AG10803 (cell line): Measurements from ENCODE around the gene PSRC1.
A peak's percentile ranks its signal among the peaks of the same experiment; 100 is the strongest.

Experiments
- DNase-seq: peaks from one replicate; pipeline ENCODE4 v3.0.0; 2010; ENCODE audit warnings: low read depth
- H3K4me3 ChIP-seq: 2 replicates; pipeline ENCODE4 v1.5.1; 2011; ENCODE audit warnings: mild to moderate bottlenecking, low read length, control low read depth
- TF ChIP-seq, protein P1 (sequence below): conservative IDR thresholded peaks from 2 replicates; pipeline ENCODE4 v1.5.1; 2011; ENCODE audit warnings: mild to moderate bottlenecking, low read length, control low read depth, inconsistent platforms

PSRC1 gene

DNA sequence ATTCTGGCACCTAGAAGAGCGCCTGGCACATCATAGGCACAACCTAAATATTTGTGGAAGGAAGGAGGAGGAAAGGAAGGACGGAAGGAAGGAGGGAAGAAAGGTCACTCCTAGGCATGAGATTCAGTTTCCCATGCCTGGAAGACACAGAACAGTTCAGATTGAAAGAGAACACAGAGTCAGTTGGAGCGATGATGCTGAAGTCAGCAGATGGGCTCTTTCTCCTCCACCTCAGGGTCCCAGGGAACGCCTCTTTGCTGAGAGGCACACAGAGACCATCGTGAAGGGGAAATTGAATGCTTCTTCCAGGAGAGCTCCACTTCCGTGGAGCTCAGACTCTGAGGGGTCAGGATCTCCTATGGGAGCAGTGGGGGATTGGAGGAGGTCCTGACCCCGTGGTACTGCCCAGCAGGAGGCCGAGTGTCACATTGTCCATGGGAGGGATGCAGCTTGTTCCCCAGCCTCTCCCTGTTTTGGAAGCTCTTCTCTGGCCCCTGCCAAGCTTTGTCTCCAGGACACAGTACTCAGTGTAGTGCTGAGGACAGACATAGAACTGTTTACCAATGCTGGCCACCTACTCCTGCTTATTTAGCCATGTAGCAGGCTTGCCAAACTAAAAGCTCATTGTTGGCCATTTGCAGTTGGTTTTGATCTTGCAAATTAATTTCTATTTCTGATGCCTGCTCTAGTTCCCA, 21.4 kb upstream of the PSRC1 start:
- DNase-seq, result no peak
- no peak overlapping the region for H3K4me3 ChIP-seq
- TF ChIP-seq, protein P1, sequence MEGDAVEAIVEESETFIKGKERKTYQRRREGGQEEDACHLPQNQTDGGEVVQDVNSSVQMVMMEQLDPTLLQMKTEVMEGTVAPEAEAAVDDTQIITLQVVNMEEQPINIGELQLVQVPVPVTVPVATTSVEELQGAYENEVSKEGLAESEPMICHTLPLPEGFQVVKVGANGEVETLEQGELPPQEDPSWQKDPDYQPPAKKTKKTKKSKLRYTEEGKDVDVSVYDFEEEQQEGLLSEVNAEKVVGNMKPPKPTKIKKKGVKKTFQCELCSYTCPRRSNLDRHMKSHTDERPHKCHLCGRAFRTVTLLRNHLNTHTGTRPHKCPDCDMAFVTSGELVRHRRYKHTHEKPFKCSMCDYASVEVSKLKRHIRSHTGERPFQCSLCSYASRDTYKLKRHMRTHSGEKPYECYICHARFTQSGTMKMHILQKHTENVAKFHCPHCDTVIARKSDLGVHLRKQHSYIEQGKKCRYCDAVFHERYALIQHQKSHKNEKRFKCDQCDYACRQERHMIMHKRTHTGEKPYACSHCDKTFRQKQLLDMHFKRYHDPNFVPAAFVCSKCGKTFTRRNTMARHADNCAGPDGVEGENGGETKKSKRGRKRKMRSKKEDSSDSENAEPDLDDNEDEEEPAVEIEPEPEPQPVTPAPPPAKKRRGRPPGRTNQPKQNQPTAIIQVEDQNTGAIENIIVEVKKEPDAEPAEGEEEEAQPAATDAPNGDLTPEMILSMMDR, result no peak

DNA sequence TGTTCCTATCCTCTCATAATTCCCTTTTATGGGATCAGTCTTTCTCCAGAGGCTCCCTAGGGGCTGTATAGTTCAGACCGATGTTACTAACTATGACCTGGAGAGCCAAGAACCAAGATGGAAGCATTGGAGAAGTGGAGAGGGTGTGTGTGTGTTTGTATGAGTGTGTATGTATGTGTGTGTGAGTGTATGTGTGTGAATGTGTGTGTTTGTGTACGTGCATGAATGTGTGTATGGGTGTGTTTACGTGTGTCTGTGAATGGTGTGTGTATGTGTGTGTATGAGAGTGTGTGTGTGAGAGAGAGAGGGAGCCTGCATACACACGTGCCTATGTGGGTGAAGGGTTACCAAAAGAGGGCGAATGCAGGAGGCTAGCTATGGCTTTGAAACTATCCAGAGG, 18.9 kb upstream of the PSRC1 start:
- no peak for DNase-seq
- no peak overlapping the region for H3K4me3 ChIP-seq
- TF ChIP-seq, protein P1, result no peak

DNA sequence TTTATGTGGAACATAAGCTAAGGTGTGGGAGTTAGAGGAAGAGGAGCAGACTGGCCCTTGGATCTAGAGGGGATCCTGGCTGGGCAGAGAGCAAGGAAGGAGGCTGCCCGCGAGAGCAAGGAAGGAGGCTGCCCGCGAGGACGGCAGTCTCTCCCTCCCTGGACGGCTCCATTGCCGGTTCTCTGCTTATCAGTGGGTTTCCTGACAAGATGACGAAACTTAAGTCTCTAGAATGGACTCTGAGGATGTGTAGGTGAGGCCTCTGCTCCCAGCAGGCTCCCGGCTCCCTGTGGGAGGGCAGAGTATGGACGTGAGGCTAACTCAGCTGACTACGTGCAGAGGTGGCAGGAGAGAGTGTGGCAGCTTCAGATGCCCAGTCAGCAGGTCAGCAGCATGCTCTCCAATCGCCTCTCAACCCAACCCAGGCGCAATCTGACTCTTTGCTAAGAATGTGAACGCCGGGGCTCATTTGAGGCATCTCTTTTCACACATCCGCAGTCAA, 17.8 kb upstream of the PSRC1 start:
- no peak for DNase-seq
- TF ChIP-seq, protein P1, result no peak
- H3K4me3 ChIP-seq, result no peak overlapping the region

DNA sequence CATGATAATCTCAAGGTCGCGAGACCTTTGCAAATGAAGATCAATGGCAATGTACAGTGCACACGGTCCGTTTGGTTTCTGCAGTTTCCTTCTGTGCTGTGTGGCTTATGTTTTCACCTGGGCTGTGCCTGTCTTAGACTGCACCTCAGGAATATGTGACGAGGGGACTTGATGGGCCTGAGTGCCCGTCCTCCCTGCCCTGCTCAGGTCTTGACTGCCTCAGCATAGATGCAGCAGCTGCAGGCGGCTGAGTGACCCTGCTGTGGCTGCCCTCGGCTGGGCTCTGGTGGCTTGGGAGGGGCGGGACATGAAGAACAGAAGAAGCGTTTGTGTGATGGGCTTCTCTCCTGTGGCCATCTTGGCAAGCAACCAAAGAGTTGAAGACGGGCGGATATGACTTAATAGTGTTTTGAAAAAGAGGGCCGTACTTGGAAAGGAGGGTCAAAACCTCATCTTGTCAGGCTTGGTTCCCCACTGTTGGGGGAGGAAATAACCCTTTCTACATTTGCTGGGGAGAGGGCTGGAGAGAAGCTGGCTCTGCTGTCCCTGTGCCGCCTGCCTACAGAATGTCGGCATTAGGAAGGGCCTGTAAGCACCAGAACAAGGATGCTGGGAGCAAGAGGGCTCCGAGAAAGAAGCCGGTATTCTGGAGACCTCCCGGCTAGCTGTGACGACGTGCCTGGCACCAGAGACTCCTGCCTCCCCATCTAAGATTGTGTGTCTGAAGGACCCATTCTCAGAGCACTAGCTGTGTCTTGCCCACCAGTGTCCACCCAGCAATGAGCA, 16.8 kb upstream of the PSRC1 start:
- no peak overlapping the region for H3K4me3 ChIP-seq
- TF ChIP-seq, protein P1, result no peak
- DNase-seq, result peak; percentile 10

DNA sequence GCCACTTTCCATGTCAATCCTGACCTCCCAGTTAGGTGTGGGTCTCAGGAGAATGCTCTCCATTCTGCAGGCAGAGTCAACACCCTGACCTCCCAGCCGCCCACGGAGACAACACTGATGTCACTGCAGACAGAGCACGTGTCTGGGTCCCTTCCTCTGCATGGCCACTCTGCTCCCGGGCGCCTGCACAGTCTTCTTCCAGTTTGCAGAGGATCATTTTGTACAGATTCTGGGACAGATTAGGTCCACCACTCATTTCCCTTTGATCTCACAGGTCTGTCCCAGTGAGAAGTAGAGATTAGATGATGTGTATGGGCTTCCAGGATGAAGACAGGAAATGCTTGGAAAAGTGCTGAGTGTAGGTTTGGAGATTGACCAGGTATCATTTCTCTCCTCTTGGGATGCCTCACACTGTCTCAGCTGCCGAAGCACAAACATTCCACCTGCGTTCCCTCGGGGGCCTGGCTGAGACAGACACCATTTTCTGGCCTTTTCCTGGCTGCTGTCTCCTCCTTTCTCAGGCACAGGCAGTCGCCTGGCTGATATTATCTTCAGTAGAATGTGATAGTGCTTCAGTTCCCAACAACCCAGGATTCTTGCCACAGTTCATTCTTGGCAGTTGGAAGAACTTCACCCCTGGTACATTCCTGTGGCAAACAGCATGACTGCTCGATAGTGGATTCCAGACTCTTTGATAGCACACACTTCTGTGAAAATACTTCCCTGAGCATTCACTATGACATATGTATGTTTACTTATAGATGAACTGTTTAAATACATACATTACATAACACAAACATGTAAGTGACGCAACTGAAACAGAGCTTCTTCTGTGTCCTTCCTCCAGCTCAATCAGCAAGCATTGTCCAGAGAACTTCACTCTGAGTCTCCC, 16.0 kb upstream of the PSRC1 start:
- peak; percentile 91 for DNase-seq
- no peak overlapping the region for H3K4me3 ChIP-seq
- TF ChIP-seq, protein P1, result no peak

DNA sequence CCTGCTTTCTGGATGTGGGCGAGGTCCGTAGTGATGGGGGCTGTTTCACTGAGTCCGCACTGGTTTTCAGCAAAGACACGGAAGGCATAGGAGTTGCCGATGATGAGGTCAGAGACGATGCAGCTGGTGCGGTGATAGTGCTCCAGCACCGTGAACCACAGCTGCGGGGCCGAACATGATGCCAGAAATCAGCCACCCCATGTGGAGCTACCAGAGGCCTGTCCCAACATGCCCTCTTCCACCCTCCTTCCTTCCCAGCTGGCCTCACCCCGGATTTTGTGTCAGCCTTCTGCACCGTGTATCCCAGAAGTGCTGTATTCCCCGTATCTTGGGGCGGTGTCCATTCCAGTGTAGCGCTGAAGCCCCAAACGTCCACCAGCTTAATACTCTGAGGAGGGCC, 13.8 kb upstream of the PSRC1 start:
- no peak overlapping the region for H3K4me3 ChIP-seq
- DNase-seq, result no peak
- TF ChIP-seq, protein P1, result no peak
